Measurements from ENCODE around the gene SYNE1.

SYNE1 gene

DNA sequence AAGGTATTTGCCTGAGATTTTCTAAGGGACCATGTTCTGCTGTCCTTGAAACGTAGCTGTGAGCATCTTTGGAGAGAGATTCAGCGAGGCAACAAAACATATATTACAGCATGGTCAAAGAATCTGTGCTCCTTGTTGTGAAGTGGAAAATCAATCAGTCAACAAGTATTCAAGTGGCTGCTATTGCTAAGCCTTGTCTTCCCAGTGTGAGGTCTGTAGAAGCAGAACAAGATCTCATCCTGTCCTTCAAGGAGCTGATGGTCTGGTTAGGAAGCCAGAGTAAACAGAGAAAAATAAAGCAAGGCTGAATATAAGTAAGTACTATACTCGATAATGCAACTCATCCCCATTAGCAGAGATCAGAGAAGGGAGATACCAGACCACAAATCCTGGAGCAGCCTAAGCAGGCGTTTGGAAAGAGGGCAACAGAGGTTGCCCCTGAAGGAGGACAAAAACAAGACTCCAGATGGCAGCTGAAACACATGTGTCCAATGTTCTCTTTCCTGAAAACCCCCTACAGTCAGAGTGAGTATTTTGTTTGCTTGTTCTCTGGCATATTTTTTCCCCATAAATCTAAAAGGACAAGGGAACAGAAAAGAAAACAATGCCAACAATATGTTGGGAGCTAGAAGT, 392.0 kb downstream of the SYNE1 start:
- no peak for DNase-seq (ENCODE audit: low read depth in 1 of 2, low spot score in 1 of 2)

DNA sequence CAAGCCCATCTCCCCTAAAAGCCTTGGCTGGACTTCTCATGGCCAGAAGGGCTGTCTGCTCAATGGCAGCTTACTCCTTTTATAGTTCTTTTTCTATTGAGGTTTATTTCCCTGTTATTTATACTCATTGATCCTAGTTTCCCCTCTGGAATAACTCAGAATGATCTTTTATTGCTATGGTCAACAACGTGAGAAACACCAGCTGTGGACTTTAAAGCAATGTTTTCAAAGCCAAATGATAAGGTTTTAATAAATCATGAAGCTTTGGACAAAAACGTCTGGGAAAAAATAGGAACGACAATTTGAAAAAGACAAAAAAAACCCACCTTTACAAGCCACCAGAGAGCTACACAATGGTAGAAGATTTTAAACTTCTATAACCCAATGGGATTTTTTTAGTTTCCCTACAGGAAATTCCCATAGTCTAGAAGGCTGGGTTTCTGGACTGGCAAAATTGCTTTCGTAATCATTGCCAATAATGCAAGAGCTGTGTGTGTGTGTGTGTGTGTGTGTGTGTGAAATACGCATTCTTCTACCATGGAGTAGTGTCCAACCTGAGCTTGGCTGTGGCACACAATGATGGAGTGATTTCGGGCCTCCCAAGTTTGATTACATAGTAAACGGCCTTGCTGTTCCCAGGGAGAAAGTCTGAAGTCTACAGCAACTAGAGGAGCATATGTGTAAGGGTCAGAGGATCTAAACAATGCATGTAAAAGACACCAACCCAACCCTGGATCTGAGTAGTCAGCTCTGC, 396.0 kb downstream of the SYNE1 start:
- no peak for DNase-seq (ENCODE audit: low read depth in 1 of 2, low spot score in 1 of 2)

DNA sequence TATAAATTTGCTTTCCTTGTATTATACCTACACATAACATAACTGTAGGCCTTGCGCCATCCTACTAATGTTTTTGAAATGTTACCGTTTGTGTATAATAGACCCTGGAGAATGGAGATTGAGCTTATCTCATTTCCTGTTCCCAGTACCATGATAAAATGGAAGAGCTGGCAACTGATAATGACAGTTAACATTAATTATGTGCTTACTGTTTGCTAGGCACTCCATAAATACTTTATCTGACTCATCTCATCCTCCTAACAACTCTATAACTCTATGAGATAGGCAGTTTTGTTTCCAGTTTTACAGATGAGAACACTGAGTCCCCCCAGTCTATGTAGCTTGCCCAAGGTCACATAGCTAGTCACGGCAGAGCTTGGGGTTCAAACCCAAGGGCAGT, 396.7 kb downstream of the SYNE1 start:
- no peak for DNase-seq (ENCODE audit: low read depth in 1 of 2, low spot score in 1 of 2)

DNA sequence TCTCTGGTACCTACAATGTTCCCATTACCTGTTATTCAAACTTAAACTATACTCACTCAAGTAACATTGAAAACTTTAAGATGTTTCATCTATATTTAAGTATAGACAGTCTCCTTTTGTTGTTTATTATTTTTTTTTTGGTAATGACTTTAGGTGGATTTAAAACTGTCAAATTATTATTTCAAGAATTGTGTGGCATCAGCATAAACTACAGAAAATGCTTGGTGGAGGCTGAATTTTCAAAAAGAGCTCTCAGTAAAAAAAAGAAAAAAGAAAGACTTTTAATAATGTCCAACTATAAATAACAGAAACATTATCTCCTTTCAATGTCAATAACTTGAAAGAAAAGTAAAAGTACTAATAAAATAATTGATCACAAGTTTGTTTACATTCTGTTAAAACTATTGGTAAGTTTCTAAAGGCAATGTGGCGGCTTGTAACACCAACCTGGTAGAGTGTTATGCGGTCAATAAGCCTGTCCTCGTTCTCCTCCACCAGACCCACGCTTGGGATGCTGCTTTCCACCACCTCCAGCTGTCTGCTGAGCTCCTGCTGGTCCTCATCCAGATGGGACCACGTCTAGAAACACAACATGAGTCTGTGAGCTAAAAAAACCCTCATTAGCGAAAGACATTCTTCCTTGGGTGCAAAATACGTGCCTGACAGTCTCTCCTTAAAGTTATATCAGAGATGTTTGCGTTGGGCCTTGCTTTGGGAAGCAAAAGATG, 400.6 kb downstream of the SYNE1 start:
- no peak for DNase-seq (ENCODE audit: low read depth in 1 of 2, low spot score in 1 of 2)

DNA sequence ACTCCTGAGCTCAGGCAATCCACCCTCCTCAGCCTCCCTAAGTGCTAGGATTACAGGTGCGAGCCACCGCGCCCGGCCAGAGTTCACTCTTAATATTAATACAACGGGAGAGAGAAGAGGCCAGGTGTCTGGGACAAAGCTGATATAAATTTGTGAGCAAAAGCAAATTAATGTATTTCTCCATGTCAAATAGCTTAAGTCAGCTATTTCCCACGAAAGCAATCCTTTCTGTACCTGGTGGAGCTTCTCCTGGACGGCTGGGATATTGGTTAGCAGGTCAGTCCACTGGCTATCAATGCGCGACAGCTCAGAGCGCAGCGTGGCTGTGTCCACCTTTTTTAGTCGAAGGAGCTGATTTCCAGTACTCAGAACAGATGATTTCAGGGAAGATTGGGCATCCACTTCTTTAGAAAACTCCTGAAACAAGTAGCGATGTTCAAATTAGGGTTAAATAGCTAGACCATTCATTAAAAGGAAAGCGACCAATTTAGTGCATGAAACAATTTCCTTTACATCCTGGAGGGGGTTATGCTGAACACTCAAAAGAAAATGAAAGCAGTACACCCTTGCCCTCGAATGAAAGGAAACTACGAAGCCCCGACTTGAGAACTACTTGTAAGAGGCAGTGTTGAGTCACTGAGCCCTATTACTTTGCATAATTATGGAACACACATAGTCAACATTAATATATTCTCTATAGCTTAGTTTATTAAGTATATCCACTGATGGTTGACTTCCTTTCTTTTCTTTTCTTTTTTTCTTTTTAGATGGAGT, 403.4 kb downstream of the SYNE1 start:
- DNase-seq (ENCODE audit: low read depth in 1 of 2, low spot score in 1 of 2), result no peak

DNA sequence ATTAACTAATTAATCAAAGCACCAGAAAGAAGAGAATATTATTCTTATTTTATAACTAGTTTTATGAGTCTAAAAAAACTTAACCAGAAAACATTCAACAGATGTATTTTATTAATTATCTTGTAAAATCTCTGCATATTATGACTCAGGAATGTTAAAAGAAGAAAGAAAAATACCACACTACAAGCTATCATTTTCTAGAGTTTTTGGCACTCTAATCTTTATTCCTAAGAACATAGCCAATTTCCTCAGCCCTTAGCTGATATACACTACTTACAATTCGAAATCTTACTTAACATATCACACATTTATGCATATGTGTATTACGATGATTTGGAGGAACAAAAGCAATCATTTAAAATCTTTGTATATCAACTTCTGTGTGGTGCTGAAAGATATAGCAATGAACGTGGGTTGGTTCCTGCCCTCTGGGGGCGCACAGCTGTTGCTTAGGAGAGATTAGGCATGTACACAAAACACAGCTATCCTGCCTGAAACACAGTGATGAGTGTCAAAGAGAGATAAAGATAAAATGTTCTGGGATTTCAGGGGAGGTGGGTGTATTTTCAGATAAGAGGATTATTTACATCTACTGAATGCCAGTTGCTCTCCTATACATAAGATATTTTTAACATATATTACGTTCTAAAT, 404.5 kb downstream of the SYNE1 start:
- DNase-seq (ENCODE audit: low read depth in 1 of 2, low spot score in 1 of 2), result no peak

DNA sequence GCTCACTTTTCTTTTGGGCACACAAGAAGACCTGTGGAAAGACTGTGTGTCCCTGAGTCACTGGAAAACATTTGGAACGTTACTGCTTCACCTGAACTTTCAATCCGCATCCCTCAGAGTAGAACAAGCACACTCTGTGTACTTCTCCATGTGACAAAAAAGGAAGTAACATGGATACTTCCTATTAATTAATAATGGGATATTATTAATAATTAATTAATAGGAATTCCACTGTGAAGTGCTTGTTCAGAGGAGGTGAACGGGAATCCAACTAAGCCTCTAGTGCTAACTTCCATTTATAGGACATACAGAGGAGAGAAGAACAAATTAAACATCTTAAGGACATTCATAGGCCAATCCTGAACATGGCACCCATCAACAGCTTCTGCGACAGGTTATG, 407.8 kb downstream of the SYNE1 start:
- DNase-seq (ENCODE audit: low read depth in 1 of 2, low spot score in 1 of 2), result no peak

DNA sequence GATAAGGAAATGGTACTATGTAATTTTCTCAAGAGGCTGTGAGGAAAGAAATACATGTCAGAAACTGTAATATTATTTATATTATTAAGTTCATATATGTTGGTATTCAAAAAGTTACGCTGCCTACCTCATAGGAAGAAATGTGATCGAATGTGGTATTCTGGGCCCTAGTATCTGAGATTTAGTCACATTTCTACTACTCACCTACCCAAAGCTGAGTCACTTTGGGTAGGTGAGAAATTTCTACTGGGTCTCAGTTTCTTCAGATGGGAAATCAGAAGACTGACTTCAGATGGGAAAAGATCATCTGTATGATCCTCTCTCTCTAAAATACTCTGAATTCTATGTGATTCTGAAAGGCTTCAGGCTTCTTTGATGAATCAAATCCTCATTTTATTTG, 411.0 kb downstream of the SYNE1 start:
- DNase-seq (ENCODE audit: low read depth in 1 of 2, low spot score in 1 of 2), result no peak

DNA sequence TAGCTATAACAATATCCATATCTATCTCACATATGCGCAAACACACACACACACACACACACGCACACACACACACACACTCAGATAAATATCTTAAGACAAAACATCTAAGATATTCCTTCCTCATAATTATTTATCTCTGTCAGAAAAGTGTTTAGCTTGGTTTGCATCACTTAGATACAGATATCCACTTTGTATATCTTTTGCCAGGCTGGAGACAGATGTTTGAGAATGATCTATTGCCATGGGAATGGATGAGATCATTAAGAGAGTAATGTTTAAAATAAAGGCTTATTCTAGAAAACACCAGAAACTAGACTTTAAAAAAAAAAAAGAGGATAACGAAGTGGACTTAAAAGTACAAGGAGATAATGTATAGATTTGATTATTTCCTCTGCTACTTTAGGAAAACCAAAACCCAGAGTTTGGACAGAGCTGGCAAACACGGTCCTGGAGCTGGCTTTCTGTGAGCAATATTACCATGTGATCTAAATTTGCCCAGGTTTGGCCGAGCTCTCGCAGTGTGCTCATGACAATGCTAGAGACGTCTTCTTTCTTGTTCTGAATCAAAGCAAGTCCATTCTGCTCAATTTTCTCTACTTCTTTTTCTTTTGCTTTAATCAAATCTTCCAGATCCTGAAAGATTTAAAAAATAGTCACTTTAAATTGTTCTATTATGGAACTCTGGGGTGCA, 411.8 kb downstream of the SYNE1 start:
- DNase-seq (ENCODE audit: low read depth in 1 of 2, low spot score in 1 of 2), result no peak

DNA sequence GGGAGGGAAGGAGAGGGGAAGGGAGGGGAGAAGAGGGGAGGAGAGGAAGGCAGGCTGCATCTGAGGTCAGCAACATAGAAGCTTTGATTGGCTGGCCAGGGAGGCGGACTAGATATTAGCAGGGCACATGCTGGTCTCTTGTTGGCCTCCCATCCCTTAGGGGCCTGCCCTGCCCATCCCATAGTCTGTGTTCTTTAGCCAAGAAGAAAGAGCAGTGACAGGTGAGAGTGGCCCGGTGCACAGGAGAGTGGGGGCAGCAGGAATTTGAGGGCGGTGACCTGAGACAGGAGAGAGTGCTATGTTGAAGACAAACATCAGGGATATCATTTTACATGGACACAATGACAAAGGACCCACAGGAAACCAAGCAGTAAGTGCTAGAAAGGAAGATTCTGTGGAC, 413.5 kb downstream of the SYNE1 start:
- no peak for DNase-seq (ENCODE audit: low read depth in 1 of 2, low spot score in 1 of 2)

DNA sequence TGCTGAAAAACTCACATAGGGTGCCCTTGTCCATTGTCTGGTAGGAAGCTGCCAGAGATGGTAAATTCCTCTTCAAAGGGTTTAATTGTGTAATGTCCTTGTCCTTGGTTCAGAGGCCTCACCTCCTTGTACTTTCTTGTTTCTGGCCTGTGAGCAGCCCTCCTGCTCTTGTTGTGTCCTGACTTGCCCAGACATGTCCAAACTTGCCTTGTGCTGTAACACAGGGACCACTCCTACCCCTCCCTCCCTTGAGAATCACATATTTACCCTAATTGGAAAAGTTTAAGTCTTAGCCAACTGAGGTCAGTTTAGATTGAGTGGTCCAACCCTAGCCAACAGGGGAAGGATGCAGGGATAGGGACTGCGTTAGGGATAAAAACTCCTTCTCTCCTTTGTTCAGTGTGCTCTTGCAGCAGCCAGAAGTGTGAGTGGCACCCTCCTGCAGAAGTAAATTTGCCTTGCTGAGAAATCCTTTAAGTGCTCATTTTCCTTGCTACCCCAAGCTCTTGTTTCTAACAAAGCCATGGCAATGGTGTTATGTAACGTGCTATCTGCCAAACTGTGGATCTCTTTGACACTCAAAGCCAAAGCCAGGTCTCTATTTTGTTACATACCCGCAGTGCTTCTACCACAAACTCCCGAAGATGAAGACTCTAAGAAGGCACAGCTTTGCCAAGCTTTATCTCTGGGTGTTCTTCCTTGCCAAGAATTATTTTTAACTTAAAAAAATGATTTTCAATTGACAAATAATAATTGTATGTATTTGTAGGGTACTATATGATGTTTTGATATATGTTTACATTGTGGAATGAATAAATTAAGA, 415.1 kb downstream of the SYNE1 start:
- no peak for DNase-seq (ENCODE audit: low read depth in 1 of 2, low spot score in 1 of 2)

DNA sequence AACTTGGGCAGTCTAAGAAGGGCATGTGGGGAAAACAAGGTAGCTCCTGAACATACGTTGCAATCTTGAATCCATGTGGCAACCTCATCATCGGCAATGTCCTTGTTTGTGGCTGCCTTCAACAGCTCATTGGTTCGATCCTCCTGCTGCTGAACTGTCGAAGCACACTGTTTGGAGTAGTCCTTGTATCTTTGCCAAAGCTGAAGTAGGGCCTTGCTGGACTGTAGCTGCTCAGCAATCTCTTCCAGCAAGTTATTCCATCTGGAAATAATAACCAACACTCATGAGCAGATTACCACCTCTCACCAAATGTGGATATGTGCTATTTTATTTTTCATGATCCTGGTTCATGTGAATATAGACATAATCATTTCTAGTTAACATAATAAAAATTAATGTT, 416.4 kb downstream of the SYNE1 start:
- DNase-seq (ENCODE audit: low read depth in 1 of 2, low spot score in 1 of 2), result no peak

DNA sequence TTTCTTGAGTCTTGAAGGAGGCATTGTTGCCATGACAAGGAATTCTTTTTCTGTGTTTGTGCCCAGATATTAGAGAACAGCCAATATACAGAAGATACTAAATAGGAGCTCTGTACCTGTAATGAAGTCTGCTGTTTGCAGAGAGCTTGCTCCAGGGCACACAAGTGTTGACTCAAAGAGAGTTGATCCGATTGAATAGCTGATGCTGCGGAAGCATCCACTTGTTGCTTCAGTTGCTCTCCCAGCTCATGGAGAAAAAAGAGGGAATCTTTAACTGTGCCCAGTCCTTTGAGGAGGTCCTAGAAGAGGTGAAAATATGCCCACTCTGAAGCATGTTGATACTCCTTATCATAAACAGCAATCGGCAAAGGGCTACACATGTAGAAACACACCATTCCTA, 418.3 kb downstream of the SYNE1 start:
- no peak for DNase-seq (ENCODE audit: low read depth in 1 of 2, low spot score in 1 of 2)

DNA sequence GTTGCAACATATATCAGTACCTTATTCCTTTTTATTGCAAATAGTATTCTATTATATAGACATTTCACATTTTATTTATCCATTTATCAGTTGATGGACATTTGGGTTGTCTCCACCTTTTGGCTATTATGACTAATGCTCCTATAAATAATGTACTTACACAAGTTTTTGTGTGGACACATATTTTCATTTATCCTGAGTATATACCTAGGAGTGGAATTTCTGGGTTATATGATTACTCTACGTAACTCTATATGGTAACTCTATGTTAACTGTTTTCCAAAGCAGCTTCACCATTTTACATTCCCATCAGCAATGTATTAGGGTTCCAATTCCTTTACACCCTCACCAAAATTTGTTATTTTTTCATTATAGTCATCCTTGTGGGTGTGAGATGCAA, 424.7 kb downstream of the SYNE1 start:
- DNase-seq (ENCODE audit: low read depth in 1 of 2, low spot score in 1 of 2), result no peak

DNA sequence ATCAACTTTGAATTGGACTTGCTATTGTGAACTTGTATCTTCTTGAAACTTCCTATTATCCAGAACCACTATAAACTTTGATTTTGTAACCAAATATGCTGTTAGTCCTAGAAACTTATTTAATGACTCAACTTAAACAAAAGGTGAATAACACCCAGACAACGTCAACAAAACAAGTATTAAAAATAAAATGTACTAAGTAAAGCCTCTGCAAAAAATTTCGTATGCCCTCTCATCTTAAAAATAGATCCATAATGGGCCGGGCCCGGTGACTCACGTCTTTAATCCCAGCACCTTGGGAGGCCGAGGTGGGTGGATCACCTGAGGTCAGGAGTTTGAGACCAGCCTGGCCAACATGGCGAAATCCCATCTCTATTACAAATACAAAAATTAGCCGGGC, 428.0 kb downstream of the SYNE1 start:
- no peak for DNase-seq (ENCODE audit: low read depth in 1 of 2, low spot score in 1 of 2)

DNA sequence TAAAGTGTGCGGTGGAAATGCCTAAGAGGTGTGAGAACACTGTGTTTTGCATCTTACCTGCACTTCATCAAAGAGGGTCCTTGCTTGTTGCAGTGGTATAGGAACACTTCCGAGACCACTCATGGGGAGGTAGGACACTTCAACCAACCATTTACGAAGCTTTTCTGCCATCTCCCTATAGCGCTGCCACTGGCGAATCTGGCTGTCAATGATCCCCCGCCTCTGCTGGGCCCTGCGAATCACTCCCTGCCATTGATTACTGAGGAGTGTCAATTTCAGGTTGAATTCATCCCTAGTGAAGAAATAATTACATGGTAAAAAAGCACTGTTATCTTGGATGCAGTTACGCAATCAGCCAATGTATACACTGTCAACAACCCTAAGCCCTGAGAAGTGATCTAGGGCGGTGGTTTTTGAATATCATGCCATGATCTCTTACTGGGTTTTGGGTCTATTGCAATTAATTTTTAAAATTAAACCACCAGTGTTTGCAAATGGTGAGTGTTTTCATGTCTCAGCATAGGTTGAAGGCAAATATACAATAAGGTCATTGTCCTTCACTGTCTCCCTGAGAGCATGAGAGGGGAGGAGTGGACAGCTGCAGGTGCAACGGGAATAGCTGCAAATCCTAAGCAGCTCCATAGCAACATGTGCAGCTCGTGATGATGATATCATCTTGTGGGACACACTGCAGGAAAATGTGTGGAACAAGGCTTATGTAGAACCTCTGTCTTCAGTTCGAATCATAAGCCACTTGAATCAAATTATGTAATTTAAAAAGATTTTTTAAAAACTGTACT, 429.0 kb downstream of the SYNE1 start:
- DNase-seq (ENCODE audit: low read depth in 1 of 2, low spot score in 1 of 2), result no peak

DNA sequence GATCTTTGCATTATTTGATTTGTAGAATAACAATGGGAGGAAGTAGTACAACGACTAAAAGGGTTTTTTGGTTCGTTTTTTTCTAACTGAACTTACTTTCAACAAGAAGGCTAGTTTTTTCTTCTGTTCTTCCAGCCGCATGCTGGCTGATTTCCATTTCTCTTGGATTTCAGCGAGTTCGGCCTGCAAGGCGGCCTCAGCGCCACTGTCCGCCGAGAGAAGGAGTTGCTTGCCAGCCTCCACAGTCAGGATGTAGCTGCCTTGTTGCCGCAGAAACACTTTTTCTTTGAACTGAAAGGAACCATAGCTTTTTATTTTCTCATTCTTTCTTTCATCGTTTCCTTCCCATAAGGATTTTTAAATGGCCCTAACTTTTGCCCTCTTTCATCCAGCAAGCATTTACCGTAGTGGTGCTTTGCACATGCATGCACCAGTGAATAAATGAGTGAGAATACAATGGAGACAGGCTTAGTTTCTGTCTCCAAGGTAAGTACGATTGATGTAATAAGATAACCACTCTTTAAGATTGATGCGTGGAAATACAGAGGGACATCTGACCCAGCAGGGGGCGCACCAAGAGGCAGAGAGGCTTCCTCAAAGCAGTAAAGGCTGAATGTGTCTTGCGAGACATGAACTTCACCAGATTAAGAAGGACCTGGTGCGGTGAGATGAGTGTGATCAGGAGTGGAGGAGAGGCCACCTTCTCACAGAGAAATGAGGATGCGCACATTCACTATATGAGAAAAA, 430.9 kb downstream of the SYNE1 start:
- peak in 1 of 2 donors; percentile 38 for DNase-seq (ENCODE audit: low read depth in 1 of 2, low spot score in 1 of 2)

DNA sequence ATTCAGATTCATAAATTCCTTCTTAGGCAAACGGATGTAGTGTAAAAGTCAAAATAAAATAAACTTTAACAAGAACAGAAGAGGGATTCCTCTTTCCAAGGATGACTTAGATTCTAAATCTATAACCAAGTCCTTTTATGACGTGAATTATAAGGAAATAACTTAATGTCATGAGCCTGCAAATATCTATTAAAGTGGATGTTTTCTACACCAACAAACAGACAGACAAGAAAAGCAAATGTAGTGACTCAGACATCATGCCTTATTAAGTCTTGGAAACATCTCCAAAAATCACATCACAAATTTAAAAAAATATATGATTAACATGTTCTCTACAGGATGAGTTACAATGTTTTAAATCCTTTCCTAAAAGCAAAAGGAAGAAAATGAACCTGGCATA, 432.6 kb downstream of the SYNE1 start:
- no peak for DNase-seq (ENCODE audit: low read depth in 1 of 2, low spot score in 1 of 2)
